Sigmoid colon (tissue), 3 donors: ENCODE results near the gene BHLHE23.

ENCODE experiments used
- POLR2A ChIP-seq, 2 donors: fragments of 450-650 bp; IDR thresholded peaks; one replicate each; pipeline ENCODE4 v1.6.1; 2016; ENCODE audit warnings: antibody characterized with exemption in 2 of 2, mild to moderate bottlenecking in 2 of 2, moderate library complexity in 2 of 2
- TF ChIP-seq, protein P1 (sequence below), 4 experiments: fragments of 450-650 bp in 3 of 4; fragments of 200-600 bp in 1 of 4; IDR thresholded peaks; one replicate each; pipeline ENCODE4 v1.5.1; 2016 to 2019; ENCODE audit warnings: antibody characterized with exemption in 4 of 4, mild to moderate bottlenecking in 3 of 4, moderate library complexity in 2 of 4

DNA sequence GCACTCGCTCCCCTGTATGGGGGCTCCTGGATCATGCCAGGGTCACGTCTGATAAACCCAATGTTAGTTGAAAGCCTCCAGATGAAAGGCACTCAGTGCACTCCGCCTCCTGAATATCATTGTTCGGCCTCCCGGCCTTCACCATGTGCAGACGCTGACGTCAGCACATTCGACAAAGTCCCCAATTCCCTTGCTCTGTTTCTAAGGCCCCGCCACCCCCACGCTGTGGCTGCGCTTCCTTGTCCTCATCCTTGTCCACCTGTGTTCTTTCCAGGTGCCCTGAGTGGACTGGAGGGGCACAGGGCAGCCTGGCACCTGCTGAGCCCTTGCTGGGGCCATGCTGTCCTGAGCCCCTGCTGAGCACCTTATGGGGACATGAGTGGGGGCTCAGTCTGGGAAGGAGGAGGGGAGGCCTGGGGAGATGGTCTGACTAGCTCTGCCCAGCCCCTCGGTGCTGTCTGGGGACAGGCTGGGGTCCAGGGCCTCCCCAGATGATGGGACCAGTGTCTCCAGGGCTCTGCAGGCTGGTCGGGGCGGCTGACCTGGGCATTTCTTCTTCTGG, 9.8 kb upstream of the BHLHE23 start:
- TF ChIP-seq, protein P1, sequence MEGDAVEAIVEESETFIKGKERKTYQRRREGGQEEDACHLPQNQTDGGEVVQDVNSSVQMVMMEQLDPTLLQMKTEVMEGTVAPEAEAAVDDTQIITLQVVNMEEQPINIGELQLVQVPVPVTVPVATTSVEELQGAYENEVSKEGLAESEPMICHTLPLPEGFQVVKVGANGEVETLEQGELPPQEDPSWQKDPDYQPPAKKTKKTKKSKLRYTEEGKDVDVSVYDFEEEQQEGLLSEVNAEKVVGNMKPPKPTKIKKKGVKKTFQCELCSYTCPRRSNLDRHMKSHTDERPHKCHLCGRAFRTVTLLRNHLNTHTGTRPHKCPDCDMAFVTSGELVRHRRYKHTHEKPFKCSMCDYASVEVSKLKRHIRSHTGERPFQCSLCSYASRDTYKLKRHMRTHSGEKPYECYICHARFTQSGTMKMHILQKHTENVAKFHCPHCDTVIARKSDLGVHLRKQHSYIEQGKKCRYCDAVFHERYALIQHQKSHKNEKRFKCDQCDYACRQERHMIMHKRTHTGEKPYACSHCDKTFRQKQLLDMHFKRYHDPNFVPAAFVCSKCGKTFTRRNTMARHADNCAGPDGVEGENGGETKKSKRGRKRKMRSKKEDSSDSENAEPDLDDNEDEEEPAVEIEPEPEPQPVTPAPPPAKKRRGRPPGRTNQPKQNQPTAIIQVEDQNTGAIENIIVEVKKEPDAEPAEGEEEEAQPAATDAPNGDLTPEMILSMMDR (IDR thresholded peaks at IDR 0.05), result no peak
- TF ChIP-seq POLR2A (IDR thresholded peaks at IDR 0.05), result no peak
